Adrenal gland (tissue), 5 donors: ENCODE data around the gene RIMBP2.

Experiments used
- POLR2A ChIP-seq, 2 donors: fragments of 450-650 bp; IDR thresholded peaks; one replicate each; pipeline ENCODE4 v1.6.1; 2017; ENCODE audit warnings: antibody characterized with exemption in 2 of 2, mild to moderate bottlenecking in 2 of 2, moderate library complexity in 1 of 2
- TF ChIP-seq, protein P1 (sequence below), 6 experiments: fragments of 450-650 bp in 4 of 6; fragments of 200-600 bp in 2 of 6; sonication (generic) in 1 of 6; IDR thresholded peaks; 1 replicate in 5 of 6; 2 replicates in 1 of 6; pipeline versions ENCODE4 v1.5.1 to v1.8.0; 2016 to 2021; ENCODE audit warnings: antibody characterized with exemption in 6 of 6, mild to moderate bottlenecking in 2 of 6, moderate library complexity in 1 of 6
- donor health status: DM: no; HTN: no; CAD: no.

DNA sequence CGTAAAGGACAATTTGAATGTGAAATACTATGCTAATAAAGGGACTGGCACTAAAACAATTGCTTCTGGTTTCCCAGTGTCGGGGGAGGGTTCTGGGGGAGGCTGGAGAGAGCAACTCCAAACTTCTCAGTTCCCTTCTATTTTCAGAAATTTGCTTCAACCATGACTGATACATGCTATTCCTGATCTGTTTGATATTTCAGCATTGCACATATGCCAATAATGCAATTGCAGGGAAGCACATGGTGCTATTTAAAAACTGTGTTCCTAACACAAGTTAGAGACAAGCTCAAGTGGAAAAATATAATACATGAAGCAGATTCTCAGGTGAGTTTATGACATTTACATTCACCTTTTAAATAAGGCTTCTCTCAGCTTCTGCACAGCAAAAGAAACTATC is 188.9 kb downstream of the RIMBP2 start:
- TF ChIP-seq, protein P1, sequence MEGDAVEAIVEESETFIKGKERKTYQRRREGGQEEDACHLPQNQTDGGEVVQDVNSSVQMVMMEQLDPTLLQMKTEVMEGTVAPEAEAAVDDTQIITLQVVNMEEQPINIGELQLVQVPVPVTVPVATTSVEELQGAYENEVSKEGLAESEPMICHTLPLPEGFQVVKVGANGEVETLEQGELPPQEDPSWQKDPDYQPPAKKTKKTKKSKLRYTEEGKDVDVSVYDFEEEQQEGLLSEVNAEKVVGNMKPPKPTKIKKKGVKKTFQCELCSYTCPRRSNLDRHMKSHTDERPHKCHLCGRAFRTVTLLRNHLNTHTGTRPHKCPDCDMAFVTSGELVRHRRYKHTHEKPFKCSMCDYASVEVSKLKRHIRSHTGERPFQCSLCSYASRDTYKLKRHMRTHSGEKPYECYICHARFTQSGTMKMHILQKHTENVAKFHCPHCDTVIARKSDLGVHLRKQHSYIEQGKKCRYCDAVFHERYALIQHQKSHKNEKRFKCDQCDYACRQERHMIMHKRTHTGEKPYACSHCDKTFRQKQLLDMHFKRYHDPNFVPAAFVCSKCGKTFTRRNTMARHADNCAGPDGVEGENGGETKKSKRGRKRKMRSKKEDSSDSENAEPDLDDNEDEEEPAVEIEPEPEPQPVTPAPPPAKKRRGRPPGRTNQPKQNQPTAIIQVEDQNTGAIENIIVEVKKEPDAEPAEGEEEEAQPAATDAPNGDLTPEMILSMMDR (IDR thresholded peaks at IDR 0.05): no peak
- no peak for TF ChIP-seq POLR2A (IDR thresholded peaks at IDR 0.05)
